Gastrocnemius medialis (tissue), 4 donors: ENCODE data around the gene BRF1. TPM values are rescaled to one million over a fixed set of nuclear protein-coding genes. Genes with fewer than 3 reads are reported as not detected.
A peak's percentile ranks its signal among the peaks of the same experiment; 100 is the strongest.

Experiments used
- ATAC-seq, 2 donors: fragments of 150-250 bp; one replicate each; pipeline ENCODE4 v1.9.1; 2016
- DNase-seq, 2 donors: peaks; one replicate each; pipeline ENCODE4 v3.0.0-alpha.2; 2019
- H3K27ac ChIP-seq, 4 donors: fragments of 200-600 bp; sonication (generic); 1 replicate in 1 of 4; 2 replicates in 3 of 4; pipeline ENCODE4 v1.5.1; 2016 to 2018; ENCODE audit warnings: mild to moderate bottlenecking in 2 of 4, moderate library complexity in 1 of 4
- H3K27me3 ChIP-seq, 3 donors: fragments of 200-600 bp; sonication (generic) in 2 of 3; 1 replicate in 1 of 3; 2 replicates in 2 of 3; pipeline versions ENCODE4 v1.5.1 to v1.6.0; 2016 to 2019; ENCODE audit warnings: mild to moderate bottlenecking in 1 of 3, moderate library complexity in 1 of 3
- H3K36me3 ChIP-seq, 2 donors: fragments of 200-600 bp; sonication (generic) in 1 of 2; one replicate each; pipeline ENCODE4 v1.5.1; 2017 to 2018
- H3K4me1 ChIP-seq, 2 donors: fragments of 200-600 bp; sonication (generic) in 1 of 2; one replicate each; pipeline ENCODE4 v1.5.1; 2016 to 2017; ENCODE audit warnings: mild to moderate bottlenecking in 2 of 2
- H3K4me3 ChIP-seq, 4 donors: fragments of 200-600 bp; sonication (generic) in 3 of 4; 1 replicate in 1 of 4; 2 replicates in 3 of 4; pipeline ENCODE4 v1.5.1; 2016 to 2019; ENCODE audit warnings: mild to moderate bottlenecking in 2 of 4
- H3K9me3 ChIP-seq, 3 donors: fragments of 200-600 bp; sonication (generic) in 2 of 3; 1 replicate in 1 of 3; 2 replicates in 2 of 3; pipeline ENCODE4 v1.5.1; 2016 to 2019
- CTCF ChIP-seq, 5 experiments: fragments of 450-650 bp in 3 of 5; fragments of 200-600 bp in 2 of 5; sonication (generic) in 2 of 5; IDR thresholded peaks in 4 of 5; conservative IDR thresholded peaks in 1 of 5; 1 replicate in 4 of 5; 2 replicates in 1 of 5; pipeline ENCODE4 v1.5.1; 2016 to 2019; ENCODE audit warnings: antibody characterized with exemption in 5 of 5, mild to moderate bottlenecking in 3 of 5, moderate library complexity in 3 of 5
- POLR2A ChIP-seq, 2 donors: fragments of 450-650 bp; IDR thresholded peaks; one replicate each; pipeline ENCODE4 v1.6.1; 2017; ENCODE audit warnings: antibody characterized with exemption in 2 of 2, mild to moderate bottlenecking in 2 of 2, moderate library complexity in 2 of 2
- in situ Hi-C, 4 donors: fragments of 200-750 bp; cut with MboI; loops; one replicate each; pipeline versions ENCODE4 v1.15.0 to v1.8.0; 2017; ENCODE audit warnings: low sequenced_read_pairs in 4 of 4
- intact Hi-C: fragments of 100-400 bp; cut with DNase I; formaldehyde crosslinking; loops from one replicate; pipeline ENCODE4 v1.15.1; 2023; ENCODE audit warnings: low total_unique reads
- total RNA-seq, 4 donors: library from RNA; depleted of rRNA; stranded (reverse); fragments of >200 nt; gene quantifications; one replicate each; pipeline versions ENCODE4 v1.1.0 to v1.2.3, GENCODE V29; 2016

BRF1 gene
- total RNA-seq, 4 donors from 2014 or later = 19.5 to 27.4 (median 21.4) TPM

GRCh38 chr14:105324871-105325270 is 24.1 kb upstream of the BRF1 start:
- ATAC-seq = no peak
- no peak for DNase-seq
- Histone ChIP-seq H3K4me3 (peak overlapping the region in 3 of 4 donors; percentile 12 to 22 (median 17)), H3K9me3 (no peaks in the 10 kb centered on the region), H3K36me3 (no peaks in the 10 kb centered on the region), H3K27ac (peak overlapping the region; percentile 85 to 94 (median 90)), H3K27me3 (no peaks in the 10 kb centered on the region), H3K4me1 (peaks cover 73 to 74% of the 10 kb centered on the region in 2 donors)
- in situ Hi-C loops (loop anchor here in 1 of 4 donors (25.0 kb wide), 1 partner anchor 113 kb away; no protein-coding TSS in a partner anchor), intact Hi-C loops (loop anchor here (5.0 kb wide), 1 partner anchor 158 kb away; the partner anchor contains the start of gene JAG2)
- no peak for TF ChIP-seq CTCF (IDR thresholded peaks at IDR 0.05 in 4 of 5, conservative IDR thresholded peaks at IDR 0.05 in 1 of 5)
- TF ChIP-seq POLR2A (IDR thresholded peaks at IDR 0.05) = no peak

DNA sequence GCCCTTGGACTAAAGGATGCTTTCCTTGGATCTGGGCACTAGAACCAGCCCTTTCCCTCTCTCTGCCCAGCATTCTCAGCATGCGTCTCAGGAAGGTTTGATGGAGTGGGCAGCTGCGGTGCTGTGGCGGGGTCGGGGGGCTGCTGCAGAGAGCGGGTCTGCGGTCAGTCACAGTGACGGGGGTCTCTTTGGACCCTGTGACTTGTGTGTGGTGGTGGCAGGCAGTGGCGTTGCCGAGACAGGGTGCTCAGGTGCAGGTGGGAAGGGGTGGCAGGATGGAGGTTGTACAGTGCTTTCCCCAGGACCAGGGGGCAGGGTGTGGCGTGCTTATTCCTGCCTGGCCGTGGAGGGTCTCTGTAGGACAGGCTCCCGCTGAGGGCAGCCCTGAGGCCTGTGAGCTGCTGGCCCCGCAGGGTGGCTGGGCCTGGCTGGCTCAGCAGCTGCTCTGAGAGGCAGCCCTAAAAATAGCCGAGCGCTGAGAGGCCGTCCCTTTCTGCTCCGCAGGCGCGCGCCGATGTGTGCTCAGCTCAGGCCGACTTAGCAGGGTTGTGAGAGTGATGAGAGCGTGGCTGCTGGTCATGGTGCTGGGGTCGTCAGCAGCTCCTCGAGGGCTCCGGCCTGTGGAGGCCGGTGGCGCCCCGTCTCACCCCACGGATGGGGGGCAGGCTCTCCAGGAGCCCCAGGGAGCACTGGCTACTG is 23.4 kb upstream of the BRF1 start:
- Histone ChIP-seq H3K4me1 (peaks cover 66 to 68% of the 10 kb centered on the region in 2 donors), H3K27ac (peak overlapping the region; percentile 85 to 94 (median 90)), H3K36me3 (no peaks in the 10 kb centered on the region), H3K4me3 (peak overlapping the region in 3 of 4 donors; percentile 12 to 22 (median 17)), H3K27me3 (no peaks in the 10 kb centered on the region), H3K9me3 (no peaks in the 10 kb centered on the region)
- in situ Hi-C loops (no loop called here), intact Hi-C loops (no loop called here)
- DNase-seq (peak; percentile 49 to 79), ATAC-seq (peak; percentile 63 to 65)
- TF ChIP-seq CTCF (IDR thresholded peaks at IDR 0.05 in 4 of 5, conservative IDR thresholded peaks at IDR 0.05 in 1 of 5) = no peak
- no peak for TF ChIP-seq POLR2A (IDR thresholded peaks at IDR 0.05)

- H3K4me3 ChIP-seq = peak overlapping the region in 2 of 4 donors; percentile 14 to 17
- peak overlapping the region; percentile 85 to 94 (median 90) for H3K27ac ChIP-seq
- no peak for DNase-seq
- TF ChIP-seq CTCF (IDR thresholded peaks at IDR 0.05 in 4 of 5, conservative IDR thresholded peaks at IDR 0.05 in 1 of 5) (no peak), POLR2A (IDR thresholded peaks at IDR 0.05) (no peak)
- no peaks in the 10 kb centered on the region for H3K36me3 ChIP-seq
- in situ Hi-C loops = no loop called here
- no peaks in the 10 kb centered on the region for H3K9me3 ChIP-seq
- H3K4me1 ChIP-seq = peaks cover 61 to 62% of the 10 kb centered on the region in 2 donors
- no peaks in the 10 kb centered on the region for H3K27me3 ChIP-seq
- intact Hi-C loops = no loop called here
- peak in 1 of 2 donors; percentile 7 for ATAC-seq
Observed at GRCh38 chr14:105323663-105324062, 22.9 kb upstream of the BRF1 start.

GRCh38 chr14:105322791-105323556 is 22.2 kb upstream of the BRF1 start:
- Histone ChIP-seq H3K27me3 (no peaks in the 10 kb centered on the region), H3K4me1 (peaks cover 54 to 58% of the 10 kb centered on the region in 2 donors), H3K4me3 (peak overlapping the region in 1 of 4 donors; percentile 14), H3K9me3 (no peaks in the 10 kb centered on the region), H3K36me3 (no peaks in the 10 kb centered on the region), H3K27ac (peak overlapping the region; percentile 85 to 94 (median 90))
- intact Hi-C loops = no loop called here
- in situ Hi-C loops = no loop called here
- no peak for TF ChIP-seq CTCF (IDR thresholded peaks at IDR 0.05 in 4 of 5, conservative IDR thresholded peaks at IDR 0.05 in 1 of 5)
- TF ChIP-seq POLR2A (IDR thresholded peaks at IDR 0.05) = no peak
- DNase-seq (peak in 1 of 2 donors; percentile 52), ATAC-seq (no peak)
